22Rv1 (cell line): ENCODE results near the gene GNL1.

ENCODE experiments used
- ZFX ChIP-seq: fragments of 450-650 bp; IDR thresholded peaks from 2 replicates; pipeline ENCODE4 v1.6.1; 2017; ENCODE audit warnings: antibody characterized with exemption, borderline replicate concordance
- TF ChIP-seq, protein P1 (sequence below): fragments of 450-650 bp; IDR thresholded peaks from 2 replicates; pipeline ENCODE4 v1.5.1; 2017; ENCODE audit warnings: mild to moderate bottlenecking

DNA sequence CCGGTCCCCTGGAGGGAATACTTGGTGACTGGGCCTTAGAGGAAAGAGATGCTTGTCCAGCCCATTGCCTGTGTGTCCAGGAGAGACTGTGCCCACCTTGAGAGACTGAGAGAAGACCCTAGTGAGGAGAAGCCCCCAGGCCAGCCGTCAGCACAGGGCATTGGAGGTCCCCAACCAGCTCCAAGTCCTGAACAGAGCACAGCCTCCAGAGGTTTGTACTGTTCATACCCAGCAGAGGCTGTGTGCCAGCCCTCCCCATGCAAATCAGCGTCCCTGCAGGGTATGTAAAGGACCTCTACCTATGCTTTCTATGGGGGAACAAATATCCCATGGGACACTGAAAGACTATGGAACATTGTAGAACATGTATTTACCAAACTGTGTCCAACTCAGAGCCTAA is 58.6 kb downstream of the GNL1 start:
- TF ChIP-seq, protein P1, sequence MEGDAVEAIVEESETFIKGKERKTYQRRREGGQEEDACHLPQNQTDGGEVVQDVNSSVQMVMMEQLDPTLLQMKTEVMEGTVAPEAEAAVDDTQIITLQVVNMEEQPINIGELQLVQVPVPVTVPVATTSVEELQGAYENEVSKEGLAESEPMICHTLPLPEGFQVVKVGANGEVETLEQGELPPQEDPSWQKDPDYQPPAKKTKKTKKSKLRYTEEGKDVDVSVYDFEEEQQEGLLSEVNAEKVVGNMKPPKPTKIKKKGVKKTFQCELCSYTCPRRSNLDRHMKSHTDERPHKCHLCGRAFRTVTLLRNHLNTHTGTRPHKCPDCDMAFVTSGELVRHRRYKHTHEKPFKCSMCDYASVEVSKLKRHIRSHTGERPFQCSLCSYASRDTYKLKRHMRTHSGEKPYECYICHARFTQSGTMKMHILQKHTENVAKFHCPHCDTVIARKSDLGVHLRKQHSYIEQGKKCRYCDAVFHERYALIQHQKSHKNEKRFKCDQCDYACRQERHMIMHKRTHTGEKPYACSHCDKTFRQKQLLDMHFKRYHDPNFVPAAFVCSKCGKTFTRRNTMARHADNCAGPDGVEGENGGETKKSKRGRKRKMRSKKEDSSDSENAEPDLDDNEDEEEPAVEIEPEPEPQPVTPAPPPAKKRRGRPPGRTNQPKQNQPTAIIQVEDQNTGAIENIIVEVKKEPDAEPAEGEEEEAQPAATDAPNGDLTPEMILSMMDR: no peak
- no peak for TF ChIP-seq ZFX
